GM19025 (cell line): ENCODE measurements around the gene SEL1L.
"Not testable (repeated sequence)": the region's sequence is repeated elsewhere in the genome, so short reads cannot be mapped to it uniquely, and the experiment has no call there.

Experiments
- ATAC-seq: cut with Tn5 transposase; IDR thresholded peaks from one replicate; pipeline ENCODE4 v1.9.1; 2021; ENCODE audit warnings: mild to moderate bottlenecking, low read depth, moderate library complexity; ENCODE audit not compliant: unreplicated experiment

SEL1L gene

DNA sequence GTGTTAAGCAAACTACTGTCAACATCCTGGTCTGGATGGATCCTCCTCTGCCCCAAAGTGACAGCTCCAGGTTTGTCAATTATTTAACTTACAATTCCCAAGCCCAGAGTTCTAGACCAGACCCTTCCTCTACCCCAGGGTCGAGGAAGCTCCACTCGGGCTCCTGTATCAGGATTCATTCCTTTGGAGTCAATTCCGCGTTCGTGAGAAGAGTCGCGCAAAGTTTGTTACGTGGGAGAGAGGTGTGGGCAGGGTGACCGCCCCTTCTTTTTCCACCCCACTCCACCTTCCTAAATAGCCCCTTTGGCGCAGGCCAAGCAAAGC is 479 bp downstream of the SEL1L start:
- ATAC-seq: no peak

- no peak for ATAC-seq
Observed at GRCh38 chr14:81529391-81529790, 4.3 kb downstream of the SEL1L start.

DNA sequence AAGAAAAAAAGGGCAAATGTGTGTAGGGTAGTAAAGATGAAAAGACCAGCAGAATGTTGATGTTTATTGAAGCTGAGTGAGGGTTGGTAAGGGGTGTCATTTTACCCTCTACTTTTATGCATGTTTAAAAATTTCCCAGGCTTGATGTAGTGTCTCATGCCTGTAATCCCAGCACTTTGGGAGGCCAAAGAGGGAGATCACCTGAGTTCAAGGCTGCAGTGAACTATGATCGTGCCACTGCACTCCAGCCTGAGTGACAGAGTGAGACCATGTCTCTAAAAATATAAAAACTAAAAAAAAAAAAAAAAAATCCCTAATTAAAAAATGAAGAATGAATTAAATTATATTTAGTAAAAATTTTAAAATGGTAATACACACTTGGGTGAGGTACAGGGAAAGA is 8.5 kb downstream of the SEL1L start:
- ATAC-seq: no peak

DNA sequence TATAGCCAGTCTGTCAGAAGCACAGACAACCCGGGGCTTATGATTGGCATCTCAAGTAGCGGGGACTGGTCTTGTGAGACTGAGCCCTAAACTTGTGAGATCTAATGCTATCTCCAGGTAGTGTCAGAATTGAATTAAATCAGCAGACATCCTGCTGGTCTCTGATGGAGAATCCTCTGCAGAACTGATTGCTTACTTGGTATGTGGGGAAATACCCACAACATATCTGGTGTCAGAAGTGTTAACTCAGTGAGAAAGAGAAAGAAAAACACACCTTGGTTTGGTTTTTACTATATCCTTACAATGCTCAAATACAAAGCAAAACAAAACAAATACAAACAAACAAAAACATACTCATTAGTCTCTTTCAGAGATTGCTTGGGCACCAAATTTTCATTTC is 10.0 kb downstream of the SEL1L start:
- ATAC-seq: peak; percentile 69

DNA sequence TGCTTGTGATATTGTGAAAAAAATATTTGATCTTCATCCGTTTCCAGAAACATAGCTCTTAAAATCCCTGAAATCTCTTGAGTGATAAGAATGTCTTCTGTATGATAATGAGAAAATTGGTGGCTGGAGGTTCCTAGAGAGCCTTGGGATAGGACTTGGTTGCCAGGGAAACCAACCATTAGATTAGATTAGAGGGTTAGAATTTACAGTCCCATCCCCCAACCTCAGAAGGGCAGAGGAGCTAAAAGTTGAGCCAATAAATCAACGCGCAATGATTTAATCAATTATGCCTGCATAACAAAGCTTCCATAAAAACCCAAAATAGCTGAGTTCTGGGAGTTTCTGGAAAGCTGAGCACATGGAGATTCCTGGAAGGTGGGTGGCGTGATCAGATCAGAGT is 10.6 kb downstream of the SEL1L start:
- ATAC-seq: no peak

DNA sequence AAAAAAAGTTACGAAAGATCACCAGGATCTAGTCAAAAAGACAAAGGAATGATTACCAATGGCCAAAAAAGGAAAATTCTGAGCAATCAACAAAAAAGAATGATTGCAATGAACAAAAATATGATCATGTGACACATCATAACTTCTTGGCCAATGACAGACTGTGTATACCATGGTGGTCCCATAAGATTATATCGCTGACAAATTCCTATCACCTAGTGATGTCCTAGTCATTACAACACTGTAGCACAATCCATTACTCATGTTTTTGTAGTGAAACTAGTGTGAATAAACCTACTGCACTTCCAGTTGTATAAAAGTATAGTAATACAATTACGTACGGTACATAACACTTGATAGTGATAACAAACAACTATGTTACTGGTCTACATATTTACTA is 12.3 kb downstream of the SEL1L start:
- no peak for ATAC-seq

GRCh38 chr14:81519200-81520011 is 14.2 kb downstream of the SEL1L start:
- ATAC-seq: peak; percentile 54

GRCh38 chr14:81517798-81518398 is 15.8 kb downstream of the SEL1L start:
- no peak for ATAC-seq

DNA sequence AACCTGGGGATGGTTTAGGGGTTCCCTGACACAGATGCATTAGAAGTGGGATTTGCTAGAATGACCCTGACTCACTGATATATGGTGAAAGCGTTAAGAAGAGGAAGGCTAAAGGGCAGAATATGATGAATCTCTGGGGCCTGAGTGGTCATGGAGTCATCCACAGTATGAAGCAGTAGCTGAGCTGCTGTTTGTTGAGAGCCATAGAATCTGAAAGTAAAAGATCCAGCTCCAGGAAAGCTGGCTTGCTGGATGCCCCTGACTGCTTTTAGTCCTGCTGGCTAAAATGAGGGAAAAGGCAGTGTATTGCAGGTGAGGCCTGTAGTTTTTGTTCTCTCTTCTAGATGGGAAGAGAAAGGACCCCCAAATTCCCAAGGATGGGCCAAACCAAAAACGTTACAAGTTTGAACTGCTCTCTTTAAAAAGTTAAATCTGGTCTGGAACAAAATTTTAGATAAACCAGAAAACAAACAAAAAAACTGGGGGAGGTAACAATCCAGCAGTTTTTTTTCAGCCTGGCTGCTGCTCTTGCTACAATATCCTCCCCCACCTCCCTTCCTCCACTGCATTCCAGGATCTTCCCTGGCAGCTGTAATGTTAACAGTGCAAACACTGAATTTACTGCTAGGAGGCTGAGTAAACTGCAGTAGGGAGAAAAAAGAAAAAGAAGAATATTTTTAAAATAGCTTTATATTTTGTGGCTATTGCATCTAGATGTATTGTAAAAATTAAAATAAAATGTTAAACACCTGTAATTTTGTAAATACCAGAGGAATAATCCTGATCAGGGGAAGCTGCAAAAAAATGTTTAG is 16.5 kb downstream of the SEL1L start:
- ATAC-seq: no peak

GRCh38 chr14:81515927-81516326 is 17.7 kb downstream of the SEL1L start:
- ATAC-seq: not testable (repeated sequence)

- not testable (repeated sequence) for ATAC-seq
Observed at GRCh38 chr14:81512826-81513225, 20.8 kb downstream of the SEL1L start.

DNA sequence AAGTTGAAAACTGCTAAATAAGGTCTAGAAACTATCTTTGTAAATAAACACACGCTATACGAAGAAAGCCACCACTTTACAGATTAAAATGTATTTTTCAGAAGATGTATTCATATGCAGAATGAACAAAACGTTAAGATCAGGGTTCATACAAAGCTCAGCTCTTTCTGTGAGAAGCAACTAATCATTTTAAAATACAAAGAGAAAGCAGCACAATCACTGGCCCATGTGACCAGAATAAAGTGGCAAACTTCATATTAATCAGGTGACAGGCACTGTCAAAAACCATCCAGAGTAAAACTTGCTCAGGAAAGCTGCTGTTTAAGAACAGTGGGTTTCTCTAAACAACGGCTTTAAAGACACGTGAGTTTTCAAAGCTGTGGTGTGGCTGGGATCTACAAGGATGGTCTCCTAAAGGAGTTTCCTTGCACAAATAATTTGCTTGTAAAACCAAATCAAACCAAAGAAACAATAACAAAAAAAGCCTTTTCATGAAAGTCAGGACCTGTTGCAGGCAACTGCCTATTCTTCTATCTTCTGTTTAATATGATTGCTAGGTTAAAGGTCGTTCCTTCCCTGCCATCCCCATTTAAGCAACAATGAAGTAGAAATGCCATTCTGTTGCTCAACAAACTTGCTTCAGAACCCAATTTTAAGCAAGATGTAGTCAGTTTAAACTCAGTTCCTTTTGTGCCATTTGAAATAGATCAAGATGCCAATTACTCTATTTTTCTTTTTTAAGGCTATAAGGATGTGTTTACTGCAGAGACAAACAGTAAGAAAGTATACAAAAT is 22.3 kb downstream of the SEL1L start:
- ATAC-seq: no peak

DNA sequence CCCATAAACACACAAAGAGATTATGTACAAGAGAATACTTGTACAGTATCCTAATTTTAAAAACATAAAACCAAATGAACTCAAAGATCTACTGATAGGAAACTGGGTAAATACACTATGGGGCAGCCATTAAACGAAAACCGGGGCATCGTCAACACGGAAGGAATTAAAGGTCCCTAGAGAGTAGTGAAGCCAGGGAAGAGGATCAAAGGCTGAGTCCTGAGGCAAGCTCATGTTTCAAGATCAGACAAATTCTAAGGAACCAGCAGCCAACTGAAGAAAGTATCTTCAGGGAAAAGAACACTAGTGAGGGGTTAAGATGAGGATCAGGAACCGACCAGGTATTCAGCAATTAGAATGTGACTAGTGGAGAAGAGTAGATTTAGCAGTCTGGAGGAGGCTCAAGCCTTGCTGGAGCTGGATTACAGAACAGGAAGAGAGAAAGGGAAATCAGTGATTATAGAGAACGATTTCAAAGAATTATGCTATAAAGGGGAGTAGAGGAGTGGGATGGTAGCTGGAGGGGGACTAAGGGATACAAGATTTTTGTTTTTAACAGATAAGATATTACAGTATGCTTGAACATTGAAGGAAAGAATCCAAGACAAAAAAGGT is 23.7 kb downstream of the SEL1L start:
- ATAC-seq: no peak

GRCh38 chr14:81509321-81509720 is 24.3 kb downstream of the SEL1L start:
- no peak for ATAC-seq

DNA sequence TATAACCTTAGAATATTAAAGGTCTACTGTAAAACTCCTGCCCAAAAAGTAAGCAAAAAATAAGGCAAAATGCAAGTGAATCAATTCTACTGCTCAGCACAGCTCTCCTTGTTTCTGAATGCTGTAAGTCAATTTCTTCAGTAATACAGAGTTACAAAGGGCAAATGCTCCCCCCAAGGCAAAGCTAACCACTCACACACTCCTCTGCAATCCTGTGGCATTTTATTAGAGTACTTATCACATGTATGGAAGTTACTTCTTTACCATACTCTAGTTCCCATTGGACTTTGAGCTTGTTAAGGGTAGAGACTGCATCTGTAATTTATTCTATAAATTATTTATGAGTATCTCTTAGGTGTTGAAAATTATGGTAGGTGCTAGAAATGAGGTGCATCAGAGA is 27.2 kb downstream of the SEL1L start:
- ATAC-seq: no peak

DNA sequence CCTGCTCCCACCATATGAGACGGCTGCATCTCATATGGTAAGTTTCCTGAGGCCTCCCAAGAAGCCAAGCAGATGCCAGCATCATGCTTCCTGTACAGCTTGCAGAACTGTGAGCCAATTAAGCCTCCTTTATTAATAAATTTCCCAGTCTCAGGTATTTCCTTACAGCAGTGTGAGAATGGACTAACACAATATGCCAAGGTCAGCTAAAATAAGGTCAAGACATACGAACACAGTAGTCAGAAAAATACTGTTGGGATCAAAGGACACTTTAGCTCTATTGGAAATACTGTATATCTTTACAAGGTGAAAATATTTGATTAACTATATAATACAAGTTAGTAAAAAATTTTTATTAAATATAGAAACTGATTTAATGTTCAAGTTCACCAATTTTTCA is 28.8 kb downstream of the SEL1L start:
- no peak for ATAC-seq

DNA sequence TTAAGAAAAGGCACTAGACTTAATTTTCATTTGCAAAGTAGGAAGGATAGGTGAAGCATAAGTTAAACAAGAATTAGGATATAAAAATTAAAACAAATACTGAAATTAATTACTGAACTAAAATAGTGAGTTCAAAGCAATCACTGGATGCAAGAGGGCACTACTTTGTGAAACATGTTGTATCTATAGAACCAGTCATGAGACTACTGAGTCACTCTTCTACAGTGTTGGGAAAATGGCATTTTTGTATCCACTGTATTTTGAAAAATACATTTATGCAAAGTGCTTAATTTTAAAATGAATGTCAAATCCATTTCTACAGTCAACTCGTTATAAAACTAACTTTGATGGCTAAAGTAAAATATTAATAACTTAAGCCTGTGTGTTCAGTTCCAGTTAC is 47.9 kb downstream of the SEL1L start:
- no peak for ATAC-seq

- peak; percentile 98 for ATAC-seq
Observed at GRCh38 chr14:81485372-81485771, 48.3 kb downstream of the SEL1L start.

- no peak for ATAC-seq
Observed at GRCh38 chr14:81484120-81484519, 49.5 kb downstream of the SEL1L start.

DNA sequence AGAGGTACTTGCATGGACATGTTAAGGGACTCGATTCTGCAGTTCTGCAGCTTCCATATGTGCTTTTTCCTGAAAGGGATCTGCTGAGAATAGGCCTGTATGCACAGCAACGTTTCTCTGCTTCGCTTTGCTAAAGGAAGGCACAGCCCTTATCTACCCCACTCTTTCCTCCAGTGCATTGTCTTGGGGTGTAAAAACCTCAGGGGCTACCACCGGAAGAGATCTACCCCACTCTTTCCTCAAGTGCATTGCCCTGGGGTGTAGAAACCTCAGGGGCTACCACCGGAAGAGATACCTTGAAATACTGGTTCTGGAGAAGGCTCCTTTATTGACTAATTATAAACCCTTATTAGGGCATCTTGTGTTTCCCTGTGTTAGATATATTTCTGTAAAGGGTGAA is 52.9 kb downstream of the SEL1L start:
- ATAC-seq: no peak
